GM12878 (cell line): Measurements from ENCODE around the gene GSTM4. TPM values are rescaled to one million over a fixed set of nuclear protein-coding genes. Genes with fewer than 3 reads are reported as not detected.

ENCODE experiments used
- ATAC-seq: fragments of 200-7000 bp; cut with Tn5 transposase; 3 replicates; pipeline ENCODE4 v1.9.1; 2020; ENCODE audit warnings: mild to moderate bottlenecking, moderate library complexity
- BruUV-seq: library from RNA; stranded (reverse); fragments of 400-500 nt; replicated peaks from 2 replicates; lab custom pipeline; 2021; lab: Mats Ljungman, UMichigan
- CTCF ChIA-PET: fragments of 300-600 bp; sonication (Branson Sonifier 250); formaldehyde crosslinking; extraction: SDS; loops from one replicate; lab custom pipeline; 2021; ENCODE audit warnings: inconsistent platforms; lab: Yijun Ruan, JAX
- POLR2A ChIA-PET: fragments of 350-600 bp; formaldehyde crosslinking; extraction: SDS; loops from one replicate; lab custom pipeline; 2021; ENCODE audit warnings: inconsistent platforms; lab: Charles Lee
- RAD21 ChIA-PET: fragments of 300-600 bp; sonication (Branson Sonifier 250); formaldehyde crosslinking; loops from one replicate; lab custom pipeline; 2023; ENCODE audit warnings: antibody characterized with exemption; ENCODE audit not compliant: unreplicated experiment; lab: Charles Lee
- SMC1A ChIA-PET: fragments of 300-600 bp; sonication (Branson Sonifier 250); formaldehyde crosslinking; loops from one replicate; lab custom pipeline; 2023; ENCODE audit not compliant: unreplicated experiment, uncharacterized antibody; lab: Charles Lee
- DNase-seq: peaks from one replicate; pipeline ENCODE4 v3.0.0-alpha.2; 2011; ENCODE audit warnings: low read depth, low spot score
- FAIRE-seq: peaks from 3 replicates; lab custom pipeline; 2011; peaks lifted over from hg19 to GRCh38; lab: Jason Lieb, UNC
- H2AFZ ChIP-seq: 2 replicates; pipeline ENCODE4 v1.6.0; 2011; ENCODE audit warnings: low read depth, low read length, control low read depth; ENCODE audit not compliant: control insufficient read depth
- H3K27ac ChIP-seq: 2 replicates; pipeline ENCODE4 v1.5.1; 2011; ENCODE audit warnings: control low read depth; ENCODE audit not compliant: control insufficient read depth, insufficient read depth
- H3K27me3 ChIP-seq, 2 experiments: replicated peaks in 1 of 2; 2 replicates each; pipeline versions ENCODE4 v1.6.0 to v1.6.1; 2011; ENCODE audit warnings: low read length in 1 of 2; ENCODE audit not compliant: control insufficient read depth in 2 of 2, insufficient read depth in 2 of 2
- H3K36me3 ChIP-seq, 2 experiments: 2 replicates each; pipeline ENCODE4 v1.5.1; 2011; ENCODE audit warnings: low read length in 1 of 2; ENCODE audit not compliant: control insufficient read depth in 2 of 2, insufficient read depth in 2 of 2
- H3K4me1 ChIP-seq: 2 replicates; pipeline ENCODE4 v1.6.1; 2011; ENCODE audit warnings: mild to moderate bottlenecking, low read length, moderate library complexity, mixed read lengths; ENCODE audit not compliant: control insufficient read depth, insufficient read depth
- H3K4me2 ChIP-seq: 2 replicates; pipeline ENCODE4 v1.6.0; 2011; ENCODE audit warnings: control low read depth; ENCODE audit not compliant: control insufficient read depth, insufficient read depth
- H3K4me3 ChIP-seq: fragments of 200-600 bp; sonication (generic); 2 replicates; pipeline ENCODE4 v1.5.1; 2016
- H3K79me2 ChIP-seq: 2 replicates; pipeline ENCODE4 v1.6.0; 2011; ENCODE audit warnings: low read length; ENCODE audit not compliant: control insufficient read depth, insufficient read depth
- H3K9ac ChIP-seq: 2 replicates; pipeline ENCODE4 v1.8.0; 2011; ENCODE audit warnings: low read length, control low read depth, mixed read lengths; ENCODE audit not compliant: control insufficient read depth, insufficient read depth
- H3K9me3 ChIP-seq: replicated peaks from 3 replicates; pipeline ENCODE4 v1.5.1; 2011; ENCODE audit warnings: mild to moderate bottlenecking, low read length; ENCODE audit not compliant: control insufficient read depth, insufficient read depth
- H4K20me1 ChIP-seq: 2 replicates; pipeline ENCODE4 v1.6.0; 2011; ENCODE audit not compliant: control insufficient read depth, insufficient read depth
- BHLHE40 ChIP-seq, 2 experiments: fragments of 450-650 bp in 1 of 2; IDR thresholded peaks; 2 replicates each; pipeline ENCODE4 v1.6.1; 2011 to 2017; ENCODE audit warnings: low read depth in 2 of 2, borderline replicate concordance in 1 of 2, improper control_type of control experiment in 1 of 2, low read length in 1 of 2, mild to moderate bottlenecking in 1 of 2
- MEF2B ChIP-seq: fragments of 450-650 bp; IDR thresholded peaks from 2 replicates; pipeline ENCODE4 v1.6.1; 2018; ENCODE audit warnings: mild to moderate bottlenecking, moderate library complexity; ENCODE audit not compliant: partially characterized antibody, poor library complexity, severe bottlenecking
- NFYB ChIP-seq: IDR thresholded peaks from 2 replicates; pipeline ENCODE4 v1.6.1; 2011; ENCODE audit warnings: low read depth, mild to moderate bottlenecking, low read length, improper control_type of control experiment, moderate library complexity; ENCODE audit not compliant: insufficient read depth
- SPI1 ChIP-seq: IDR thresholded peaks from 2 replicates; pipeline ENCODE4 v1.6.1; 2011; ENCODE audit warnings: low read depth, mild to moderate bottlenecking, low read length, moderate library complexity, borderline replicate concordance; ENCODE audit not compliant: insufficient read depth
- TCF12 ChIP-seq: IDR thresholded peaks from 2 replicates; pipeline ENCODE4 v1.6.1; 2011; ENCODE audit warnings: low read depth, mild to moderate bottlenecking, low read length
- WGBS: methylation state at CpG from one replicate; pipeline ENCODE4 v1.1.6; 2016; ENCODE audit warnings: low lambda C conversion rate; ENCODE audit not compliant: insufficient replicate concordance, insufficient coverage; ENCODE audit errors: missing lambda C conversion rate; 5-methylcytosine and 5-hydroxymethylcytosine counted together
- in situ Hi-C: fragments of 300-500 bp; cut with MboI; formaldehyde crosslinking; loops from 9 replicates; pipeline ENCODE4 v1.14.3; 2018; ENCODE audit warnings: mixed read lengths
- intact Hi-C: fragments of 100-400 bp; cut with micrococcal nuclease; formaldehyde crosslinking; loops from one replicate; pipeline ENCODE4 v1.14.2; 2022; ENCODE audit not compliant: unreplicated experiment
- polyA plus RNA-seq, 11 experiments: library from polyadenylated mRNA; depleted of rRNA in 4 of 11; unstranded in 6 of 11; stranded (reverse) in 5 of 11; fragments of >200 nt; fragmentation: Nextera tagmentation in 4 of 11; fragmentation: Illumina TruSeq in 1 of 11; extraction: Ambion mirVana in 4 of 11; extraction: Trizol in 1 of 11; gene quantifications; 1 replicate in 1 of 11; 2 replicates in 10 of 11; pipeline versions ENCODE4 v1.2.1 to v1.2.3, GENCODE V29; 2011 to 2016; ENCODE audit warnings: inconsistent platforms in 2 of 11, missing spikeins in 2 of 11, low read depth in 1 of 11
- total RNA-seq, 4 experiments: library from RNA; depleted of rRNA in 3 of 4; stranded (reverse); fragments of >200 nt in 3 of 4; fragmentation: Illumina TruSeq in 1 of 4; extraction: Trizol in 1 of 4; gene quantifications; 2 replicates each; pipeline versions ENCODE4 v1.2.1 to v1.2.3, GENCODE V29; 2013 to 2021
- TF ChIP-seq, protein P1 (sequence below): fragments of 450-650 bp; IDR thresholded peaks from 2 replicates; pipeline ENCODE4 v1.6.1; 2017; ENCODE audit warnings: mild to moderate bottlenecking, moderate library complexity

Gene GSTM4
- total and polyA plus RNA-seq, 10 of the 15 experiments (the other 5 are each of a cell fraction or from before 2014, with no cell fraction given): 14.3 to 37.2 (median 23.0) TPM

DNA sequence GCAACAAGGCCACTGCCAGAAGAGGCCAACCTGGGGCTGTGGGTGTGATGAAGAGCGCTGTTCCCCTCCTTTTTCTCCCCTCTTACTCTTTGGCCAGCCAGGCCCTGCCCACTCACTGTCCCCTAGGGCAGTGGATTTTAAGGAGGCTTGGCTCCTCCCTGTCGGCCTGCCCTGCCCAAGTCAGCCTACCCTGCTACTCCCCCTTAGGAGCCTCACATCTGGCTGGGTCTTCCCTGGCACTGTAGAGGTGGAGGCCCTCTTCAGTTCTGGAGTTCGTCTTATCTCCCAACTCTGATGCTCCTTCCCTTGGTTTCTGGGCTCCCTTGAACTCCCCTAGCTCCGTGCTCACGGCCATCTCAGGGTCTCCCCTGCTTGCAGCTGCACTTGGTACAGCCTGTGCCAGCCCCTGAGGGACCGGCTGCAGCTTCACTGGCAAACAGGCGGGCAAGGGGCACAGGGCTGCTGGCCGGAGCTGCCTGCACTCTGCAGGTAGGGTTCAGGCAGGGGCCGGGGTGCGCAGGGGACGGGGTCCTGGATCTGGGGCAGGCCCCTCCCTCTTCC, 32.2 kb upstream of the GSTM4 start (continued):
- TF ChIP-seq, protein P1, sequence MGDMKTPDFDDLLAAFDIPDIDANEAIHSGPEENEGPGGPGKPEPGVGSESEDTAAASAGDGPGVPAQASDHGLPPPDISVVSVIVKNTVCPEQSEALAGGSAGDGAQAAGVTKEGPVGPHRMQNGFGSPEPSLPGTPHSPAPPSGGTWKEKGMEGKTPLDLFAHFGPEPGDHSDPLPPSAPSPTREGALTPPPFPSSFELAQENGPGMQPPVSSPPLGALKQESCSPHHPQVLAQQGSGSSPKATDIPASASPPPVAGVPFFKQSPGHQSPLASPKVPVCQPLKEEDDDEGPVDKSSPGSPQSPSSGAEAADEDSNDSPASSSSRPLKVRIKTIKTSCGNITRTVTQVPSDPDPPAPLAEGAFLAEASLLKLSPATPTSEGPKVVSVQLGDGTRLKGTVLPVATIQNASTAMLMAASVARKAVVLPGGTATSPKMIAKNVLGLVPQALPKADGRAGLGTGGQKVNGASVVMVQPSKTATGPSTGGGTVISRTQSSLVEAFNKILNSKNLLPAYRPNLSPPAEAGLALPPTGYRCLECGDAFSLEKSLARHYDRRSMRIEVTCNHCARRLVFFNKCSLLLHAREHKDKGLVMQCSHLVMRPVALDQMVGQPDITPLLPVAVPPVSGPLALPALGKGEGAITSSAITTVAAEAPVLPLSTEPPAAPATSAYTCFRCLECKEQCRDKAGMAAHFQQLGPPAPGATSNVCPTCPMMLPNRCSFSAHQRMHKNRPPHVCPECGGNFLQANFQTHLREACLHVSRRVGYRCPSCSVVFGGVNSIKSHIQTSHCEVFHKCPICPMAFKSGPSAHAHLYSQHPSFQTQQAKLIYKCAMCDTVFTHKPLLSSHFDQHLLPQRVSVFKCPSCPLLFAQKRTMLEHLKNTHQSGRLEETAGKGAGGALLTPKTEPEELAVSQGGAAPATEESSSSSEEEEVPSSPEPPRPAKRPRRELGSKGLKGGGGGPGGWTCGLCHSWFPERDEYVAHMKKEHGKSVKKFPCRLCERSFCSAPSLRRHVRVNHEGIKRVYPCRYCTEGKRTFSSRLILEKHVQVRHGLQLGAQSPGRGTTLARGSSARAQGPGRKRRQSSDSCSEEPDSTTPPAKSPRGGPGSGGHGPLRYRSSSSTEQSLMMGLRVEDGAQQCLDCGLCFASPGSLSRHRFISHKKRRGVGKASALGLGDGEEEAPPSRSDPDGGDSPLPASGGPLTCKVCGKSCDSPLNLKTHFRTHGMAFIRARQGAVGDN: no peak

DNA sequence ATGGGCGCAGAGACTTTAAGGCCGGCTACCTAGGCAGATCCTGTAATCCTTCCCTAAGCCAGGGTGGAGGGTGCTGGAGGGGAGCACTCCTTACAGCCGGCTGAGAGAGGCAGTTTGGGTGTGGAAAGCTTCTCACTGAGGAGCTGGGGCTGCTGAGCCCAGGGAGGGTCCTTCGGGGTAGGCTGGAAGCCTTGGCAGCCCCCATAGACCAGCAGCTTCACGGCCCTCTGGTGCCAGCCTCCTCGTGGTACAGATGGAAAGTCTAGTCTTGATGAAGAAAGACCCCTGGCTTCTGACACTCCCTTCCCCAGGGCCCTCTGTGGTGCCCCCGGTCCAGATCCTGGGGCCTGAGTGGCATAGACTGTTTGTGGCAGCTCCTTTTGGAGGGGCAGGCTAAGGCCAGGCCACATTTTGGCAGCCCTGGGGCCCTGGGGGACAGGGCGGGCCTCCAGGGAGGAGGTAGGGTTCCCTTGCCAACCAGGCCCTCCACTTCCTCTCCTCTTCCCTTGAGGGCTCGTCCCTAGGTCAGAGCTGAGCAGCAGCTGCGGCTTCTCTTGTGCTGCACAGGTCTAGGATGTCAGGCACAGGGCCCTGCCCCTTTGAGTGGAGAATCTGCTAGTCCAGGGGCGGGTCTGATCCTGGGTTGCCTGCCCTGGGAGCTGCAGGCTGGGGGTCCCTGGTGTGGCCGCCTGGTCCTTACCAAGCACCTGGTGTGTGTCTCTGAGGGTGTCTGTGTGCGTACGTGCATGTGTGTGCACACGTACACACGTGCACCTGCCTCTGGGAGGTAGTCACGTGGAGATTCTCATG, 31.5 kb upstream of the GSTM4 start:
- intact Hi-C loops: loop anchor here (5.0 kb wide), 1 partner anchor 132 kb away; the partner anchor contains the start of gene CYB561D1
- Histone ChIP-seq H3K9me3 (no peaks in the 10 kb centered on the region), H4K20me1 (no peaks in the 10 kb centered on the region), H3K27me3 (no peaks in the 10 kb centered on the region), H3K79me2 (peaks cover 51% of the 10 kb centered on the region), H3K4me2 (peak overlapping the region; percentile 26), H3K27ac (peak overlapping the region; percentile 53), H3K4me3 (peak overlapping the region; percentile 59), H3K4me1 (peaks cover 30% of the 10 kb centered on the region), H3K9ac (peak overlapping the region; percentile 58), H3K36me3 (peaks cover 0 to 12% of the 10 kb centered on the region in 2 experiments; a peak in 3 of 4 replicates), H2AFZ (no peak overlapping the region)
- ChIA-PET SMC1A (interaction anchor here (0.6 to 2.3 kb wide), 7 partner anchors 10 to 359 kb away, joined by 3 to 13 read pairs (median 4); partner anchors contain the start of gene GNAI3), POLR2A (interaction anchor here (1.7 to 2.2 kb wide), 2 partner anchors 11 to 76 kb away, joined by 6 to 14 read pairs; partner anchors contain the start of gene GNAI3), CTCF (interaction anchor here (0.8 to 3.3 kb wide), 11 partner anchors 12 to 405 kb away, joined by 3 to 22 read pairs (median 4); partner anchors contain the start of gene GNAI3), RAD21 (interaction anchor here (0.9 to 2.7 kb wide), 6 partner anchors 9 to 132 kb away, joined by 3 to 15 read pairs (median 8); partner anchors contain the start of gene GNAI3)
- no peak for DNase-seq
- 22% methylated on average over 17 of the region's 17 CpGs for WGBS
- TF ChIP-seq NFYB (no peak), TCF12 (0 out of 2 replicates have a peak, but pooled peaks have one; percentile 30), SPI1 (peak; percentile 76), BHLHE40 (IDR thresholded peaks at IDR 0.05; ENCODE audit: borderline replicate concordance in 1 of 2, low read depth in 2 of 2, low read length in 1 of 2) (peak; percentile 22 to 63; a peak in 2 of 4 replicates), MEF2B (peak; percentile 67)
- no peak for FAIRE-seq
- no TSS peak for BruUV-seq
- peak; percentile 32 for ATAC-seq
- in situ Hi-C loops: loop anchor here (5.0 kb wide), 2 partner anchors 77 to 137 kb away; partner anchors contain the start of gene GNAI3
